Dermis microvascular lymphatic vessel endothelial cell (primary cell): ENCODE data around the gene DOK5. TPM values are rescaled to one million over a fixed set of nuclear protein-coding genes. Genes with fewer than 3 reads are reported as not detected.
"Not testable (repeated sequence)": the region's sequence is repeated elsewhere in the genome, so short reads cannot be mapped to it uniquely, and the experiment has no call there.

Experiments used
- DNase-seq, 2 donors: peaks; one replicate each; pipeline versions ENCODE4 v3.0.0 to v3.0.0-alpha.2; 2010; ENCODE audit warnings: low read depth in 2 of 2
- total RNA-seq: library from RNA; depleted of rRNA; stranded (reverse); fragments of >200 nt; gene quantifications from 2 replicates; pipeline ENCODE4 v1.2.1, GENCODE V29; 2014

Gene DOK5
- total RNA-seq = 0.13 TPM in 1 of 2 replicates, not detected in the other

DNA sequence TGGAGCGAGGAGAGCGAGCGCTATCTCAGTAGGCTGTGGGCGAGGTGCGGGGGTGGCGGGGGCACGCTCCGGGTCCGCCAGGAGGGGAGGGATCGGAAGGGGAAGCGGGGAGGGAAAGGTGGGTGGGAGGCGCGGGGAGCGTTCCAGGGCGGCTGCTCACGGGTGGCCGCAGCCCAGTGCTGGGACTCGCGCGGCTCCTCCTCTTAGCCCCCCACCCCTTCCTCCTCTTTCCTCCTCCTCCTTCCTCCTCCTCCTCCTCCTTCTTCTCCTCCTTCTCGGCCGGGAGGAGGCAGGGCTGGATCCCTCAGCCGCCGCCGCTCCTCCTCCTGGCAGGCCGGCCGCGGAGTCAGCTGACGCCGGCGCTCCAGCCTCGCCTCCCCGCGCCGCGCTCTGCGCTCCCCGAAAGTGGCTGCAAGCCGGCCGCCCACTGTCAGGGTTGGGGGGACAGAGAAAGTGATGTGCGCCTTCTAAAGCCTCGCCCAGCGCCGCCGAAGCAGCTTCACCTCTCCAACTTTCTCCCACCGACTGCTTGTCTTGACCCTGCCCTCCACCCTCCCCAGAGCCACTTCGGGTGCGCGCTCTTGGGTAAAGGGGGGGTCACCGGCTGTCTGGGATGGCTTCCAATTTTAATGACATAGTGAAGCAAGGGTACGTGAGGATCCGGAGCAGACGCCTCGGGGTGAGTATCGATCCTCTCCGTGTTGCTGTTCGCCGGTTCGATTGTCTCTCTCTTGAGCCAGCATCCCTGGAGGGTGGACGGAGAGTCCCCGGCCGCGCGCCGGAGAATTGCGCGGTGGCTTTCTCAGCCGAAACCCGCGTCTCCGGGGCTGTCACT is at the start of gene DOK5:
TSS of gene DOK5 (plus strand) at position 260 of the 835 bp plus-strand sequence. CDS start at position 614, 354 bp downstream.
- no peak for DNase-seq

DNA sequence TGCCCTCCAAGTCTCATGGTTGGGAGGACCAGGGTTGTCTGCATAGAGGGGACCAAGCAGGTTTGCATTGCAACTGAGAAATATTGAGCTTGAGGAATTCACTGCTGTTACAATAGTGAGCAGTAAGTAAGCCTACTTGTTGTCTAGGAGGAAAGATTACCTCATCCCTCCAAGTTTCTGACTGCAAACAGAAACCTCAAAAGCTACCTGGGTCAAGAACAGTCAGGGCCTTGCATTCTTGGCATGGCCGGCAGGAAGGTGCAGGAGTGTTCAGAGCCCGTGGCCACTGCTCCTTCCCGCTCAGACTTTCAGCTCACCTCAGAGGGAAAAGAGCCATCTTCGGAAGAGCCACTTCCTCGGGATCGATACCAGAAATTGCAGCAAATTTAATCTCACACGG is 46.0 kb upstream of the DOK5 start:
- DNase-seq = no peak

DNA sequence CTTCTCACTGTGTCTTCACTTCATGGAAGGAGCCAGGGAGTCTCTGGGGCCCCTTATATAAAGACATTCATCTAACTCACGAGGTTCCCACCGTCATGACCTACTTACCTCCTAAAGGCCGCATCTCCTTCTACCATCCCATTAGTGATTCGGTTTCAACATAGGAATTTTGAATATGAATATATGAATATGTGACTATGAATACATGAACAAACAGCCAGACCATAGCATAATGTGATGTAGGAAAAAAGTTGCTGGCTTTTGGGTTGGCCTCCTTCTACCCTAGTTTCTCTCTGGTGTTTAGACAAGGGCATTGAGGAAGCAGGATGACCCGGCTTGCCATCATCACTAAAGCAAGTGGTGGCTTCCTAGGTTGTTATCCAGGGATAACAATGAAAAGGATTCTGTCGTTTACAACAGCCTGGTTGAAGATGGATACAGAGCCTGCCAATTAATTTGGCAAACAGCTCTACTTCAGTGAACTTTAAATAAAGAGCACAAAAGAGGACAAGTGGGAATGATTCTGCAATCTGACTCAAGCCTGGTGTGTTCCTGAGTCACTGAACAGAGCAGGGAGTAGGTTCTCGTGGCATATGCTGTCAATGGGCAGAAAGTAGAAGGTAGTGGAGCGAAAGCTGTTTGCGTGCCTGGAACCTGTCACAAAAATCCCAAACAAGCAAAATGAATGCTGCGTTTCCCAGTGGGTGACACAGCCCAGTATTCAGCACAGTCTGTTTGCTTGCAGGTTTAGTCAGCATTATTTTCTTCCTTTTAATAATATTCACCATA is 44.0 kb upstream of the DOK5 start:
- DNase-seq = no peak

DNA sequence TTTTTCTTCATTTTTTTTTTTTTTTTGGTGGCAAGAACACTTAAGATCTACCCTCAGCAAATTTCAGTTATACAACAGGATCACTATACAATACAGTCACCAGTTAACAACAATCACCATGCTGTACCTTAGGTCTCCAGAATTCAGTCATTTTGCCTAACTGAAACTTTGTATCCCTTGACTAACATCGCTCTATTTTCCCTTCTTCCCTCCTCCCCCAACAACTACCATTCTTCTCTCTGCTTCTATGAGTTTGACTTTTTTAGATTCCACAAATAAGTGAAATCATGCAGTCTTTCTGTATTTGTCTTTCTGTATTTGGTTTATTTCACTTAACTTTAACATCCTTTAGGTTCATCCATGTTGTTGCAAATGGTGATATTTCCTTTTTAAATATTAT is 42.4 kb upstream of the DOK5 start:
- no peak for DNase-seq

DNA sequence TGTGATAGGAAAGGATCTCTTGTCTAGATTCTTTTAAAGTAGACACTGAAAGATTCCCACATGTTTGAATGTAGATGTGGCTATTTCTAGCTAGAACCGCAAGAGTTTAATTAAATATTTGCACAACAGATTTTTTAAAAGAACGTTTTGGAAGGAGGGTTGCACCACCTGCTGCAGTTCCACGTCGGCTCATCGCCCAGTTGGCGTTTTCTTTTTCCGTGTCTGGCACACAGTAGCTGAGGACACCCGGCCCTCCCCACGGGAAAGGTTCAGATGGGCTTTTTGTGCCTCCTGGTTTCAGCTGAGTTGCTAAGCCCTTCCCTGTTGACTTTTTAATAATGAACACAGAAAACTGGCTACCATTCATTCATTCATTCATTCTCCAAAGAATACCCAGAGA is 41.8 kb upstream of the DOK5 start:
- no peak for DNase-seq

DNA sequence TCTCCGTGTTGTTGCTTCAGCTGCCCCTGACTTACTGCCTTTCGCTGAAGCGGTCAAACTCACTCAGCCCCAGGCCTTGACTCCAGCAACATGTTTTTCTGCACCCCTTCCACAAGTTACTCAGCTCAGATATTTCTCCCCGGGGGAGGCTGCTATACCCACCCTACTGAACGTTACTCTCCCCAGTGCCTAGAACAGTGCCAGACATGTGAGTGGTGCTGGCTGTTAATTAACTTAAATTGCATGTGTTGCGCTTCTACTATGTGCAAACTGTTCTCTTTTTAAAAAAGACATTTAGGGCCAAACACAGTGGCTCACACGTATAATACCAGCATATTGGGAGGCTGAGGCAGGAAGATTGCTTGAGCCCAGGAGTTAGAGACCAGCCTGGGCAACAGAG is 41.2 kb upstream of the DOK5 start:
- no peak for DNase-seq

DNA sequence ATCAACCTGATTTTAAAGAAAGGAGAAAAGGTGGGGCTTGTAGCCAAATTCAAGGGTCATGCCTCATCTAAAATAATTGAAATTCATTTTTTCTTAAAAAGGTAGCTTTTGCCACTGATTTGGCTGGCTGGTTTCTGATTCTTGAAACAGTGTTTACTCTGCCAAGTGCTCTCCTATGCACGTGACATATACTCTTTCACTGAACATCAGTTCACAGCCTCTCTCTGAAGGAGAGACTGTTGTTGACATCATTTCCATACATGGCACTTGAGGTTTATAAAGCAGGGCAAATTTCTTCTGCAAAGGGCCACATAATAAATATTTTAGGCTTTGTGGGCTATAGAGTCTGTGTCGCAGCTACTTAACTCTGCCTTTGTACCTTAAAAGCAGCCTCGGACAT is 40.4 kb upstream of the DOK5 start:
- DNase-seq = no peak

DNA sequence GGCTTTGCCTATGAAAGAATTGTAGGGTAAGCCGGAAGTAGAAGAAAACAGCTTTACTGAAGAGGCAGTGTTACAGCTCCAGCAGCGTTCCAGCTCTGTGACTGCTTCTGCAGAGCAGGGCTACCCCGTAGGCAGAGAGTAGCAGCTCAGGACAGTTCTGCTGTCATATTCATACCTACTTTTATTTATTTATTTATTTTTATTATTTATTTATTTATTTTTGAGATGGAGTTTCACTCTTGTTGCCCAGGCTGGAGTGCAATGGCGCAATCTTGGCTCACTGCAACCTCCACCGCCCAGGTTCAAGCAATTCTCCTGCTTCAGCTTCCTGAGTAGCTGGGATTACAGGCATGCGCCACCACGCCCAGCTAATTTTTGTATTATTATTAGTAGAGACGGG is 39.0 kb upstream of the DOK5 start:
- not testable (repeated sequence) for DNase-seq

DNA sequence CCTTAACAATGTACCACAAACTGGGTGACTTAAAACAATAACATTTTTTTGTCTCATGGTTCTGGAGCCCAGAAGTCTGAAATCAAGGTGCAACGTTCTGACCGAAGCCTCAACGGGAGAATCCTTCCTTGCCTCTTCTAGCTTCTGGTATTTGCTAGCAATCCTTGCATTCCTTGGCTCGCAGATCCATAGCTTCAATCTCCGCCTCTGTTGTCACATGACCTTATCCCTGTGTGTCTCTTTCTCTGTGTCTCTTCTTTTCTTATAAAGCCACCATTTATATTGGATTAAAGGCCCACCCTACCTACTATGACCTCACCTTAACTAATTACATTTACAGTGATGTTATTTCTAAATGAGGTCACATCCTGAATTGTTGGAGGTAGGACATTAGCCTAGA is 37.2 kb upstream of the DOK5 start:
- DNase-seq = no peak

DNA sequence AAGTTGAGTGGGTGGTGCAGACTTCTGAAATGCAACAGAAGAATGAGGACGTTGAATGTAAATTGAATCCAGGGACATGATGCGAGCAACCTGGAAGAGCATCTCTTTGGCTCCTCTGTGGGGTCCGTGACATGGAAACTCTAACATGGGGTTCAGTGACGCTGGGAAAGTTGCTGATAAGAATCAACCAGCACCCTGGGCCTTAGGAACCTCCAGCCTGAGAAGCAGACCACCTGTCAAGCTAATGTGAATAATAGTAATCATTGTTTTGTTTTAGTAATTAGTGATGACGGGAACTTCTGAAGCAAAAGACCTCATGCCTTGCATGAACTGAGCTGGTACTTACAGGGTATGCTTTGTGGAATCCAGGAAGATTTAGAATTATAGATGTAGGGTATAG is 25.2 kb upstream of the DOK5 start:
- no peak for DNase-seq

DNA sequence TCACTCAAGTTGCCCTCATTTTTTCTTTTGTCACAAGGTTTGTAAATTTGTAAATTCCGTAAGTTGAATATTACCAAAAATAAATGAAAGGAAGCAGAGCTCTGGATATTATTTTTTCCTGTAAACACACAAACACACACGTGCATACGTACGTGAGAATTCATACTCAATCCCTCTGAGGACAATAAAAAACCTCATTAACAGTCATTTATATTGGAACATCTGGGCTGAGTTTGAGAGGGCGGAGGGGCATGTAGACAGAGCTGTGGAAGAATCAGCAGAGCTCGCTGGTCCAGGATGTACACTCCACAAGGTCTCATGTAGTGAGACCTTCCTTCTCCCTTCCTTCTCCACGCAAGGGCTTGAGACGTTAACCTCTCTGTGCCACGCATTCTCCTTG is 24.2 kb upstream of the DOK5 start:
- no peak for DNase-seq

DNA sequence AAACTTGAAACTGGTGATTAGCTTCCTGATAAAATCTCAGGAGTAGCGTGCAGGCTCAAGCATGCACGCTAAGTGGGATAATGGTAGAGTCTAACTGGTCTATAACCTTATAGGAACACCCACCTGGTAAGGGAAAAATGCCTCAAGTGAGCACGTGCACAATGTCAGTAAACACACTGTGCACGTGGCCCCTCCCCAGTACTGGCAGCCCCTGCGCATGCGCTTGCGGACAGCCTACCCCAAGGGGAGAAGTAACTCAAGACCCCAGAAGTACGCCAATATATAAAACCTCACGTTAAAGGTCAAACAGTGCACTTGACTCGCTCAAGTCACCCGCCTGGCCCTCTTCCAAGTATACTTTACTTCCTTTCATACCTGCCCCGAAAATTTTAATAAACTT is 23.1 kb upstream of the DOK5 start:
- no peak for DNase-seq

DNA sequence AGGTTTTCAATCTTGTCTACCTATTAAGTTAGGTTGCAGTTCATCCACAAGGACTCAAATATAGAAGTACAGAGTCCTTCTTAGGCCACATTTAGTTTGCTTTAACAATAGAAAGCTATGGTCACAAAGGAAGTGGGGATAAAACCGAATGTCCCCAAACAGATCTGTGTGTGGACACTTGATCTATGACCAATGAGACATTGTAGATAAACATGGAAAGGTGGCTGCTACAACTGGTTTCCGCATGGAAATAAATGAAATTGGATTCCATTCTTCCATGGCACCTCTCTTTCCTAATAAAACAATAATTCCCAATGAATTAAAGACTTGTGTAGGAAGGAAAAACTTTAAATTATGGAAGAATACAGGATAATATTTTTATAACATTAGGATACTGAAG is 20.4 kb upstream of the DOK5 start:
- DNase-seq = no peak

DNA sequence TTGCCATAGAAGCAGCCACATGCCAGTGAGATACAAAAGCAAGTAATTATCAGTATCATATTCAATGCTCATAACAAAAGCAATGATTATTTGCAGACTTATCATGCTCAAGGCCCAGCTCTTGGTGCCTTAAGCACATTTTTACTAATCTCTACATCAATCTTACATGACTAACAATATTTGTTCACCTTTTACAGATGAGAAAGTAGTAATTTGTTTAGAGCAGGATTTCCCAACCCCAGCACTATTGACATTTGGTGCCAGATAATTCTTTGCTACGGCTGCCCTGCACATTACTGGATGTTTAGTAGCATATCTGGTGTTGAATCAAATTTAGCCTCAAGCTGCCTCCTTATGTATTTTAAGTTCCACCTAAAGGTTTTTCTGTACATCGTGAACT is 19.0 kb upstream of the DOK5 start:
- no peak for DNase-seq

DNA sequence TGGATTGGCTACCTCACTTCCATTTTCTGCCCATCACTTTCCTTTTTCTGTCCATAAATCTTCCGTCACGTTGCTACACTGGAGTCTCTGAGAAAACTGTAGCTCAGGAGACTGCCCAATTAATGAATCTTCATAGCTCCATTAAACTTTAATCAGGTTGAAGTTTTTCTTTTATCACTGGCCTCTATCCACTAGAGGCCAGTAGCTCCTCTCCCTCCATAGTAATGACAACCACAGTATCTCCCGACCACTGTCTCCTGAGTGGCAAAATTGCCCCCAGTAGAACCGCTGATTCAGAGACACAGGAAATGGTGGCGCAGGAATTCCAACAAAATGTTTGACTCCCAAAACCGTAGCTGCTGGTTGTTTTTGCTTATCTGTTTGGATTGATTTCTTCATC is 18.4 kb upstream of the DOK5 start:
- no peak for DNase-seq

DNA sequence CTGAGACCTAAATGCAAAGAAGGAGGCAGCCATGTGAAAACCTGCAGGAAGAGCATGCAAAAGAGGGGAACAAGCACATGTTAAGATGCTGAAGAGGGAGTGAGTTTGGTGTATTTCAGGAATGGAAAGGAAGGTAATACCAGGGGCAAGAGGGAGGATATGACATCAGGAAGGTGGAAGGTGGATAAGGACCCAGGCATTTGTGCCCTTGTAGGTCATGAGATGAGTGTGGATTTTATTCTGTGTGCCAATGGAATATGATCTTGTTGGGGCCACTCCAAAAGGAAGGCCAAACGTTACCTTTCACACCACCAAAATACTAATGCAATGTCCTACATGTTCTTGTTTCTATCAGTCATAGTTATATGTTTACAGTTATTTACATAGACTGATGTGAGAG is 17.2 kb upstream of the DOK5 start:
- no peak for DNase-seq

DNA sequence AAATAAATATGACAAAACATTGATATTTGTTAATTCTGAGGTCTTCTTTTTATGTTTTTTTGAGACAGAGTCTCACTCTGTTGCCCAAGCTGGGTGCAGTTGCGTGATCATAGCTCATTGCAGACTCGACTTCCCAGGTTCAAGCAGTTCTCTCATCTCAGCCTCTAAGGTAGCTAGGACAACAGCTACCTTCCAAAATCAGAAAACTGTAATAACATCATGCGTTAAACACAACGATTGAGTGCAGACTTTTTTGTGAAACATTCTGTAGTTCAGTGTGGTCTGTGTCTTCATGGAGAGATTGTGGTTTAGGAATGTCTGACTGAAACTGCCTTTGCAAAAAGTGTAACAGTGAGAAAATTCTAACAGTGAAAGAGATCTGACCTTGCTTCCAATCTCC is 16.1 kb upstream of the DOK5 start:
- DNase-seq = no peak

DNA sequence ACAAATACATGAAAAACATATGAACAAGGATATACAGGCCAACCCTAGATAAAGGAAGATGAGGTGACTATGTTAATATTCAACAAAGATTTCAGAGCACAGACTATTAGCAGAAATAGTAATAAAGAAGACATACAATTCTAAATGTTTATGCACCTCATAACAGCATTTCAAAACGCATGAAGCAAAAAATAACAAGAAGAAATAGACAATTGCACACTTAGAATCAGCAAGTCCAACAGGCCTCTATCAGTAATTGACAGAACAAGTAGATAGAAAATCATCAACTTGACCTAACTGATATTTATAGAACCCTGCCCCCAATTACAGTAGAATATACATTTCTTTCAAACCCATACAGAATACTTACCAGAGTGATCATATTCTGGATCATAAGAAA is 11.4 kb upstream of the DOK5 start:
- no peak for DNase-seq

DNA sequence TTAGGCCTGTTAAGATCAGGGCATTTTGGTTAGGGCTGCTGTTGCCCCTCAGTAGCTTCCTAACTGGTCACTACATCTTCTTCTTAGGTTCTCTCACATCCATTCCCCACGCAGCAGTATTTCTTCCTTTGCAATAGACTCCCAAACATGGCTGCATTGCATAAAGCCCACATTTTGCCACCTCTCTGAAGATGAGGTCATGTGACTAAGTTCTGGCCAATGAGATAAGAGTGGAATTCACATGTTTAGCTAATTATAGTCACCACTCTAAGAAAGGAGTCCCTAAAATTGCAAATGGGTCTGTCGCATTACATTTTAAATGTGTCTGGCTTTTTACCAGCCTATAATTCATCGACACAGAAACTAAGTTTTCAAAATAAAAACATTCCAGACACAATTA is 9.3 kb upstream of the DOK5 start:
- no peak for DNase-seq

DNA sequence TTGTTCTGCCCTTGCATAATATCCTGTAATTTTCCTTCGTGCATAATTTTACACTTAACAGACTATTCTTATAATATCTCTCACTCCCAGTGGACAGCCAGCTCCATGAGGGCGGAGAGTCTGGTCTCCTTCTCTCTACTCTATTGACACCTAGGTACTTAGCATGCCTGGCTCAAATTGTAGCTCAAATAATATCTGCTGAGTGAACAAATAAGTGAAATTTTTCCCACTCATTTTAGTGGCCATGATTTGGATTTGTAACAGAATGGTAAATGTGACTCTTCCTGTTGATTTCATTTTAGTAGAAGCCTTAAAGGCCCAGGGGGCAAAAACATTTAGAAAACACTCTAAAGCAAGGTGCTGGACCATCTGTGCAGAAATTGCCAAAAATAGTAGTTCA is 7.8 kb upstream of the DOK5 start:
- DNase-seq = no peak

DNA sequence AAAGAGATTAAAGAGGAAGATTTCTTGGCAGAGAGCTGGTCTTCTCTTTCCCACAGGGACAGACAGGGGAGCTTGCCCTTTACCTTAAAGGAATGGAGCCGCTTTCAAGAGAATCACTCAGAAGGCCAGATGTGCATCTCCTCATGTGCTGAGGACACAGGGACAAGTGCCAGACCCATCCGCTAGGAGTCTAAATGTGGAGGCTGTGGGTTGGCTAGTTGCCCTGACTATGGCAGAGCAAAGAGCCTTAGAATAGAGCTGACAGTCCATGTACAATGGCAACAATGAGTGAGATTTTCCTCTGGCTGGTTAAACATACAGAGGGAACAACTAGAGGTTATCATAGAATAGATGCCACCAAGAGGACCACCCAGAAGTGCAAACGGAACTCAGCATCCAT is 7.3 kb upstream of the DOK5 start:
- DNase-seq = no peak

DNA sequence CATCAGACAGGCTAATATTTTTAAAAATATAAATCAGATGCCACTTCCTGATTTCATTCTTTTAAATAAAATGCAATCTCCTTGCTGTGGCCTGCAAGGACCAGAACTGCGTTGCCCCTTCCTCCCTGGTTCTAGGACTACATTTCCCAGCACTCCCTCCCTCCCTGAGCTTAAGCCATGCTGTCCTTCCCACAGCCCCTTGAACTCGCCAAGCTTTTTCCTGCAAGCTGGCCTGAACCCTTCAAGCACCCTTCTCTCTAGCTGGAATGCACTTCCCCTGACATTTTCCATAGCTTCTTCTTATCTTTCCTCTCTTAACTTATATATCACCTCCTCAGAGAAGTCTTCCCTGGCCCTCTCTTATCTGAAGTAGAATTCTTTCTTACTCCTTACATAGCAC is 6.1 kb upstream of the DOK5 start:
- DNase-seq = no peak

DNA sequence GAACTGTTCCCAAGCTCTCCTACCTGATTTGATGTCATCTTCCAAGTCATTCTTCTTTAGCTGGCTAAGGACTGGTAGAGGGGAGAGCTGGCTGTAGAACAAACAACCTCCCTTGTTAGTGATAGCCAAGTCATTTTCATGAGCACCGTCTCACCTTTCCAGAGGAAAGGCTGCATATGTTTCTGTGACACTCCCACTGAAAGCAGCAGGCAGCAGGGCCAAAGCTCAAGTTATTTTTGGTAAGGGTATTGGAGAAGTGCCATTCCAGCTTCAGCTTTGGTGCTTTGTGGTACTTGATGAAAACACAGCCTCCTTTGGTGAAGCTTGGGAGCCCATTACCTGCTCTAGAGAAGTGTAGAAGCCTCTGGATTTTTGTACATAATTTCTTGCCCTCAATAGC is 5.4 kb upstream of the DOK5 start:
- no peak for DNase-seq
